Measurements from ENCODE around the gene TSPAN18.
A peak's percentile ranks its signal among the peaks of the same experiment; 100 is the strongest.

The TSPAN18 gene

GRCh38 chr11:44952082-44952481 is 225.3 kb downstream of the TSPAN18 start:
- in situ Hi-C loops (cut with HindIII; ENCODE audit: low sequenced_read_pairs): no loop called here
- no peak for TF ChIP-seq CTCF (IDR thresholded peaks at IDR 0.05; ENCODE audit: low read depth, low read length, missing control alignments)
- DNase-seq (ENCODE audit: low read depth): no peak
- no peak overlapping the region for H3K4me3 ChIP-seq (ENCODE audit: low read depth, low read length)

GRCh38 chr11:44952500-44953260 is 225.9 kb downstream of the TSPAN18 start:
- TF ChIP-seq CTCF (IDR thresholded peaks at IDR 0.05; ENCODE audit: low read depth, low read length, missing control alignments): no peak

GRCh38 chr11:44954051-44954906 is 227.5 kb downstream of the TSPAN18 start:
- in situ Hi-C loops (cut with HindIII; ENCODE audit: low sequenced_read_pairs): no loop called here
- no peak for TF ChIP-seq CTCF (IDR thresholded peaks at IDR 0.05; ENCODE audit: low read depth, low read length, missing control alignments)
- no peak for DNase-seq (ENCODE audit: low read depth)

More at GRCh38 chr11:44952500-44953260, 225.9 kb downstream of the TSPAN18 start:
- no peak overlapping the region for H3K4me3 ChIP-seq (ENCODE audit: low read depth, low read length)
- no peak for DNase-seq (ENCODE audit: low read depth)
- in situ Hi-C loops (cut with HindIII; ENCODE audit: low sequenced_read_pairs): no loop called here

GRCh38 chr11:44955015-44955738 is 228.4 kb downstream of the TSPAN18 start:
- DNase-seq (ENCODE audit: low read depth): peak; percentile 36
- in situ Hi-C loops (cut with HindIII; ENCODE audit: low sequenced_read_pairs): no loop called here
- TF ChIP-seq CTCF (IDR thresholded peaks at IDR 0.05; ENCODE audit: low read depth, low read length, missing control alignments): no peak
- H3K4me3 ChIP-seq (ENCODE audit: low read depth, low read length): no peak overlapping the region

More at GRCh38 chr11:44954051-44954906, 227.5 kb downstream of the TSPAN18 start:
- H3K4me3 ChIP-seq (ENCODE audit: low read depth, low read length): no peak overlapping the region

GRCh38 chr11:44957040-44957515 is 230.3 kb downstream of the TSPAN18 start:
- TF ChIP-seq CTCF (IDR thresholded peaks at IDR 0.05; ENCODE audit: low read depth, low read length, missing control alignments): no peak
- no peak overlapping the region for H3K4me3 ChIP-seq (ENCODE audit: low read depth, low read length)
- in situ Hi-C loops (cut with HindIII; ENCODE audit: low sequenced_read_pairs): no loop called here
- no peak for DNase-seq (ENCODE audit: low read depth)
